Hepatocyte (in vitro differentiated cells): ENCODE results near the gene GALNTL6. TPM values are rescaled to one million over a fixed set of nuclear protein-coding genes. Genes with fewer than 3 reads are reported as not detected.

Source experiments
- DNase-seq: peaks from one replicate; pipeline ENCODE4 v3.0.0-alpha.2; 2016; ENCODE audit warnings: low spot score
- H2AFZ ChIP-seq: fragments of 200-600 bp; sonication (generic); 2 replicates; pipeline ENCODE4 v1.6.0; 2016; ENCODE audit warnings: antibody characterized with exemption, mild to moderate bottlenecking
- H3K27ac ChIP-seq: fragments of 200-600 bp; sonication (generic); 2 replicates; pipeline ENCODE4 v1.5.1; 2016; ENCODE audit warnings: mild to moderate bottlenecking
- H3K27me3 ChIP-seq: fragments of 200-600 bp; sonication (generic); 2 replicates; pipeline ENCODE4 v1.6.1; 2016
- H3K36me3 ChIP-seq: fragments of 200-600 bp; sonication (generic); replicated peaks from 2 replicates; pipeline ENCODE4 v1.5.1; 2016; ENCODE audit warnings: low read depth; ENCODE audit not compliant: insufficient read depth
- H3K4me1 ChIP-seq: fragments of 200-600 bp; sonication (generic); 2 replicates; pipeline ENCODE4 v1.5.1; 2016; ENCODE audit warnings: mild to moderate bottlenecking, moderate library complexity; ENCODE audit not compliant: insufficient read depth
- H3K4me2 ChIP-seq: fragments of 200-600 bp; sonication (generic); 2 replicates; pipeline ENCODE4 v1.6.0; 2016
- H3K4me3 ChIP-seq: fragments of 200-600 bp; sonication (generic); 2 replicates; pipeline ENCODE4 v1.5.1; 2016; ENCODE audit warnings: mild to moderate bottlenecking
- H3K79me2 ChIP-seq: fragments of 200-600 bp; sonication (generic); 2 replicates; pipeline ENCODE4 v1.6.0; 2017; ENCODE audit warnings: mild to moderate bottlenecking
- H3K9me2 ChIP-seq: fragments of 200-600 bp; sonication (generic); replicated peaks from 2 replicates; pipeline ENCODE4 v1.6.0; 2017; ENCODE audit warnings: mild to moderate bottlenecking; ENCODE audit not compliant: insufficient read depth
- H3K9me3 ChIP-seq: fragments of 200-600 bp; sonication (generic); 2 replicates; pipeline ENCODE4 v1.5.1; 2016; ENCODE audit warnings: low read depth, mild to moderate bottlenecking
- H4K20me1 ChIP-seq: fragments of 200-600 bp; sonication (generic); 2 replicates; pipeline ENCODE4 v1.6.0; 2016; ENCODE audit warnings: mild to moderate bottlenecking; ENCODE audit not compliant: insufficient read depth, poor library complexity, severe bottlenecking
- EZH2 ChIP-seq: fragments of 200-600 bp; sonication (generic); IDR thresholded peaks from 2 replicates; pipeline ENCODE4 v1.6.1; 2016; ENCODE audit warnings: antibody characterized with exemption, mild to moderate bottlenecking, borderline replicate concordance
- EZH2phosphoT487 ChIP-seq: fragments of 200-600 bp; sonication (generic); IDR thresholded peaks from one replicate; pipeline ENCODE4 v1.6.1; 2018; ENCODE audit warnings: antibody characterized with exemption, mild to moderate bottlenecking, low read depth, moderate library complexity; ENCODE audit not compliant: unreplicated experiment, severe bottlenecking
- whole genome bisulfite sequencing: methylation state at CpG from one replicate; pipeline ENCODE4 v1.1.6; 2016; ENCODE audit warnings: low lambda C conversion rate; ENCODE audit errors: missing lambda C conversion rate; 5-methylcytosine and 5-hydroxymethylcytosine counted together
- polyA plus RNA-seq: library from polyadenylated mRNA; unstranded; fragments of >200 nt; fragmentation: Nextera tagmentation; extraction: Ambion mirVana; gene quantifications from 2 replicates; pipeline ENCODE4 v1.2.1, GENCODE V29; 2016
- total RNA-seq: library from RNA; depleted of rRNA; stranded (reverse); fragments of >200 nt; gene quantifications from 2 replicates; pipeline ENCODE4 v1.2.3, GENCODE V29; 2014
- TF ChIP-seq, protein P1 (sequence below): fragments of 200-600 bp; sonication (generic); IDR thresholded peaks from 2 replicates; pipeline ENCODE4 v1.5.1; 2016; ENCODE audit warnings: antibody characterized with exemption, mild to moderate bottlenecking; ENCODE audit not compliant: poor library complexity

The GALNTL6 gene
- total and polyA plus RNA-seq, 2 experiments from 2014 or later, result 0.53 to 0.74 TPM

DNA sequence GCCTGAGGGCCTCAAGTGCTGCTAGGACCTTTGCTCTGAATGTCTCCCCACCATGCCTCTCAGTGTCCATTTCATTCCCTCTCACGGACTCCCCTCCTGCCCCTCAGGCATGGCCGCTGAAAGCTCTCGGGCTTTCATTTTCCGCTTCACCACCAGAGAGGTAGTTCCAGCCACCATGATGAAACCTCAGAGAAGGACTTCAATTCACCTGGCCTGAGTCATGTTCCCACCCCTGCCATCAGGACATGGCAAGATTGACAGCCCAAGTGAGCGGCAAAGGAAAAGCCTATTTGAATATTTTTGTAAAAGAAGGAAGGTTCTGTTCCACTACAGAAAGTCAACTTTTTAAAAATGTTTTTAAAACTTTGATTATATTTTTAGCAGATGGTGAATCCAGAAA lies 1106.1 kb downstream of the GALNTL6 start:
- H2AFZ ChIP-seq, result no peak overlapping the region
- H3K9me2 ChIP-seq, result no peaks in the 10 kb centered on the region
- no peaks in the 10 kb centered on the region for H4K20me1 ChIP-seq
- H3K9me3 ChIP-seq, result no peaks in the 10 kb centered on the region
- H3K4me1 ChIP-seq, result no peaks in the 10 kb centered on the region
- TF ChIP-seq EZH2 (no peak), EZH2phosphoT487 (no peak)
- no peak overlapping the region for H3K4me2 ChIP-seq
- H3K27me3 ChIP-seq, result no peaks in the 10 kb centered on the region
- H3K36me3 ChIP-seq, result no peaks in the 10 kb centered on the region
- H3K79me2 ChIP-seq, result no peaks in the 10 kb centered on the region
- no peak overlapping the region for H3K4me3 ChIP-seq
- no peak overlapping the region for H3K27ac ChIP-seq
- 96% methylated on average over 5 of the region's 5 CpGs for WGBS
- no peak for DNase-seq

DNA sequence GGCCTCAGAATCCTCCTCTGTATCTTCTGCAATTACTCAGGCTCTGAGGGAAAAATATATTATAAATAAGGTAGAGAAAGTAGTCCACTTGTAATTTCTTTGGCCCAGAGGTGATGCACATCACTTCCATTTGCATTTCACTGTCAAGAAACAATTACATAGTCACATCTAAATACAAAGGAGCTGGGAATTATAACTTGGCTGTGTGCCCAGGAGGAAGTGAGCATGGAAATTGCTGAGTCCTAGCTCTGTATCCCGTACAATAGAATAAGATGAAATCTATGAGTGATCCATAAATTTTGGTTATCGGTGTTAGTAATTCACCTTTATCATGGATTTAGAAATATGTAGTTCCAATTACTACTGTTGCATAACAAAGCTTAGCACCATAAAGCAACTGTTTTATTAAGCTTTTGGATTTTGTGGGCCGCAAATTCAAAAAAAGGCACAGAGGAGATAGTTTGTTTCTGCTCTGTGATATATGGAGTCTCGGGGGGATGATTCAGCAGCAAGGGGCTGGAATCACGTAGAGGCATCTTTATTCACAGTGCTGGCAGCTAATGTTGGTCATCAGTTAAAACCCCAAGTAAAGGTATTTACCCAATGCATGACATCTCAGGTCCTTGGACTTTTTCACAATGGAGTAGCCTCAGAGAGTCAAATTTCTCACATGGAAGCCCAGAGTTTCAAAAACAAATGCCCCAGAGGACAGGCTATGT lies 1114.1 kb downstream of the GALNTL6 start:
- Histone ChIP-seq H3K4me3 (no peak overlapping the region), H3K27ac (no peak overlapping the region), H3K9me2 (no peaks in the 10 kb centered on the region), H3K4me2 (no peak overlapping the region), H3K4me1 (no peaks in the 10 kb centered on the region), H3K9me3 (no peaks in the 10 kb centered on the region), H3K36me3 (no peaks in the 10 kb centered on the region), H2AFZ (no peak overlapping the region), H4K20me1 (no peaks in the 10 kb centered on the region), H3K27me3 (no peaks in the 10 kb centered on the region), H3K79me2 (no peaks in the 10 kb centered on the region)
- no peak for DNase-seq
- TF ChIP-seq EZH2phosphoT487 (no peak), EZH2 (no peak)
- TF ChIP-seq, protein P1, sequence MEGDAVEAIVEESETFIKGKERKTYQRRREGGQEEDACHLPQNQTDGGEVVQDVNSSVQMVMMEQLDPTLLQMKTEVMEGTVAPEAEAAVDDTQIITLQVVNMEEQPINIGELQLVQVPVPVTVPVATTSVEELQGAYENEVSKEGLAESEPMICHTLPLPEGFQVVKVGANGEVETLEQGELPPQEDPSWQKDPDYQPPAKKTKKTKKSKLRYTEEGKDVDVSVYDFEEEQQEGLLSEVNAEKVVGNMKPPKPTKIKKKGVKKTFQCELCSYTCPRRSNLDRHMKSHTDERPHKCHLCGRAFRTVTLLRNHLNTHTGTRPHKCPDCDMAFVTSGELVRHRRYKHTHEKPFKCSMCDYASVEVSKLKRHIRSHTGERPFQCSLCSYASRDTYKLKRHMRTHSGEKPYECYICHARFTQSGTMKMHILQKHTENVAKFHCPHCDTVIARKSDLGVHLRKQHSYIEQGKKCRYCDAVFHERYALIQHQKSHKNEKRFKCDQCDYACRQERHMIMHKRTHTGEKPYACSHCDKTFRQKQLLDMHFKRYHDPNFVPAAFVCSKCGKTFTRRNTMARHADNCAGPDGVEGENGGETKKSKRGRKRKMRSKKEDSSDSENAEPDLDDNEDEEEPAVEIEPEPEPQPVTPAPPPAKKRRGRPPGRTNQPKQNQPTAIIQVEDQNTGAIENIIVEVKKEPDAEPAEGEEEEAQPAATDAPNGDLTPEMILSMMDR, result no peak
- 85% methylated on average over 5 of the region's 5 CpGs for WGBS

GRCh38 chr4:172928347-172928746 lies 1115.1 kb downstream of the GALNTL6 start:
- Histone ChIP-seq H3K36me3 (no peaks in the 10 kb centered on the region), H3K4me3 (no peak overlapping the region), H3K27ac (no peak overlapping the region), H3K4me1 (no peaks in the 10 kb centered on the region), H3K9me3 (no peaks in the 10 kb centered on the region), H2AFZ (no peak overlapping the region), H3K9me2 (no peaks in the 10 kb centered on the region), H4K20me1 (no peaks in the 10 kb centered on the region), H3K4me2 (no peak overlapping the region), H3K27me3 (no peaks in the 10 kb centered on the region), H3K79me2 (no peaks in the 10 kb centered on the region)
- no peak for TF ChIP-seq EZH2
- TF ChIP-seq, protein P1, result no peak
- TF ChIP-seq EZH2phosphoT487, result no peak
- no peak for DNase-seq

DNA sequence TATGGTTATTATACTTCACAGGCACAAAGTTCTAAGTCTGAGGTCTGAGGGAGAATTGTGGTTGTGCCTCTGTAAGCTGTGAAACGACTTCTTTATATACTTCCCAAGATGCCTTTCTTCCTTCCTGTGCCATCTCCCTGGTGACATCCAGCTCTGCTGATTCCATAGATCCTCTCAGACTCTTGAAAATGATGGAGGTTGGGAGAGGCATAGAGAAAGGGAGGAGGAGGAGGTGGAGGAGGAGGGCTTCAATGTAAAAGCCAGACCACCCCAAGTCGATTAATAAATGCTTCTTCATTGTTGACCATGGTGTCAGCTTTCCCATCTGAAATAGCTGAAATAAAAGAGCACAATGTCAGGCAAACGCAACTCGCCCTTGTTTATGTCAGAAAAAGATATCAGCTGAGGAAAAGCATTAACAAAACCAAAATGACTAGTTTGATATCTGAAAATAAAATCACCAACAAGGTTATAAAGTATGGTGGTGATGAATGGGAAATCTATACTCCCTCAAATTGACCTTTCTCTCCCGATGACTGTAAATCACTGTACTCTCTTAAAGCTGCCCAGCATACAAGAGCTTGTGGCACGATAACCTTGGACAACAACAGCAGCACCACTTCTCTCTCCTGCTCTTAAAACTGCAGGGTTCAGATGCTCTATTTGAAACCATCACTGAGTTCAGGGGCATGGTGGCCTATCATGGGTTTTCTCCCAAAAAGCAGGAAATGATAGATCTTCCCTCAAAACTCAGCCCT lies 1125.0 kb downstream of the GALNTL6 start:
- no peaks in the 10 kb centered on the region for H3K9me2 ChIP-seq
- H3K79me2 ChIP-seq, result no peaks in the 10 kb centered on the region
- H3K4me1 ChIP-seq, result no peaks in the 10 kb centered on the region
- no peaks in the 10 kb centered on the region for H3K36me3 ChIP-seq
- H3K4me3 ChIP-seq, result no peak overlapping the region
- 81% methylated on average over 6 of the region's 6 CpGs for WGBS
- no peak overlapping the region for H3K4me2 ChIP-seq
- no peaks in the 10 kb centered on the region for H3K27me3 ChIP-seq
- H4K20me1 ChIP-seq, result no peaks in the 10 kb centered on the region
- H3K9me3 ChIP-seq, result no peaks in the 10 kb centered on the region
- TF ChIP-seq, protein P1, result no peak
- no peak for TF ChIP-seq EZH2
- no peak for TF ChIP-seq EZH2phosphoT487
- no peak overlapping the region for H2AFZ ChIP-seq
- DNase-seq, result no peak
- H3K27ac ChIP-seq, result no peak overlapping the region
